GM13977 (cell line): Measurements from ENCODE around the gene TMEM237.

Source experiments
- DNase-seq: peaks from one replicate; pipeline ENCODE4 v3.0.0; 2012; ENCODE audit warnings: low spot score
- in situ Hi-C: fragments of 300-500 bp; cut with MboI; formaldehyde crosslinking; loops from one replicate; pipeline ENCODE4 v1.12.0; 2022; ENCODE audit warnings: low sequenced_read_pairs, low pct_unique_long_range_greater_than_20kb, mixed read lengths, inconsistent platforms; ENCODE audit not compliant: unreplicated experiment
- TF ChIP-seq, protein P1 (sequence below): IDR thresholded peaks from 2 replicates; pipeline ENCODE4 v1.5.1; 2012; ENCODE audit warnings: mild to moderate bottlenecking, control low read depth; ENCODE audit not compliant: insufficient read depth; ENCODE audit errors: extremely low read depth, missing control alignments

Gene TMEM237

DNA sequence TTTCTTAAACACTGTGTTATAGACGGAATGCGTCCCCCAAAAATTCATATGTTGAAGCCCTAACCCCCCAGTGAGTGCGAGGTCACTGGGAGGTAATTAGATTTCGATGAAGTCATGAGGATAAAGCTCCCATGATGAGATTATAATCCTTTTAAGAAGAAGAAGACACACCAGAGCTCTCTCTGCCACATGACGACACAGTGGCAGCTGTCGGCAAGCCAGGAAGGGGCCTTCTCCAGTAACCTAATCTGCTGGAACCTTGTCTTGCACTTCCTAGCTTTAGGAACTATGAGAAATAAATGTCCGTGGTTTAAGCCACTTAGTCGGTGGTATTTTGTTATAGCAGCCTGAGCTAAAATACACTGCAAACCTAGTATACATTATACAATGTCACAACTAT lies 12.3 kb downstream of the TMEM237 start:
- in situ Hi-C loops, result no loop called here
- TF ChIP-seq, protein P1, sequence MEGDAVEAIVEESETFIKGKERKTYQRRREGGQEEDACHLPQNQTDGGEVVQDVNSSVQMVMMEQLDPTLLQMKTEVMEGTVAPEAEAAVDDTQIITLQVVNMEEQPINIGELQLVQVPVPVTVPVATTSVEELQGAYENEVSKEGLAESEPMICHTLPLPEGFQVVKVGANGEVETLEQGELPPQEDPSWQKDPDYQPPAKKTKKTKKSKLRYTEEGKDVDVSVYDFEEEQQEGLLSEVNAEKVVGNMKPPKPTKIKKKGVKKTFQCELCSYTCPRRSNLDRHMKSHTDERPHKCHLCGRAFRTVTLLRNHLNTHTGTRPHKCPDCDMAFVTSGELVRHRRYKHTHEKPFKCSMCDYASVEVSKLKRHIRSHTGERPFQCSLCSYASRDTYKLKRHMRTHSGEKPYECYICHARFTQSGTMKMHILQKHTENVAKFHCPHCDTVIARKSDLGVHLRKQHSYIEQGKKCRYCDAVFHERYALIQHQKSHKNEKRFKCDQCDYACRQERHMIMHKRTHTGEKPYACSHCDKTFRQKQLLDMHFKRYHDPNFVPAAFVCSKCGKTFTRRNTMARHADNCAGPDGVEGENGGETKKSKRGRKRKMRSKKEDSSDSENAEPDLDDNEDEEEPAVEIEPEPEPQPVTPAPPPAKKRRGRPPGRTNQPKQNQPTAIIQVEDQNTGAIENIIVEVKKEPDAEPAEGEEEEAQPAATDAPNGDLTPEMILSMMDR, result no peak
- no peak for DNase-seq

GRCh38 chr2:201630577-201630976 lies 12.7 kb downstream of the TMEM237 start:
- in situ Hi-C loops, result no loop called here
- TF ChIP-seq, protein P1, result no peak
- no peak for DNase-seq

DNA sequence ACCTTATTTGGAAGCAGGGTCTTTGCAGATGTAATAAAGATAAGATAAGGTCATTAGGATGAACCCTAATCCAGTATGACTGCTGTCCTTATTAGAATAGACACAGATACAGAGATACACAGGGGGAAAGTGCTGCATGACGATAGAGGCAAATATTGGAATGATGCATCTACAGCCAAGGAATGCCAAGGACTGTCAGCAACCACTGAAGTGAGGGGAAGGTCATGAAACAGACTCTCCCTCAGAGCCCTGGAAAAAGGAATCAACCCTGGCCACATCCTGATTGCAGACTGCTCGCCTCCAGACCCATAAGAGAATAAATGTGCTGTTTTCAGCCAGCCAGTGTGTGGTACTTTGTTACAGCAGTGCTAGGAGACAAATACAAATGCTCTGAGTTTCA lies 14.8 kb downstream of the TMEM237 start:
- in situ Hi-C loops, result no loop called here
- TF ChIP-seq, protein P1, result no peak
- DNase-seq, result no peak

- in situ Hi-C loops, result no loop called here
- TF ChIP-seq, protein P1, result no peak
- no peak for DNase-seq
Observed at GRCh38 chr2:201622306-201622970, 20.9 kb downstream of the TMEM237 start.

GRCh38 chr2:201621293-201621999 lies 21.9 kb downstream of the TMEM237 start:
- in situ Hi-C loops, result no loop called here
- TF ChIP-seq, protein P1, result no peak
- DNase-seq, result no peak

GRCh38 chr2:201618744-201619662 lies 24.3 kb downstream of the TMEM237 start:
- no peak for DNase-seq
- TF ChIP-seq, protein P1, result no peak
- in situ Hi-C loops, result no loop called here
